Fibroblast of lung (primary cell): ENCODE results near the gene LONP1.

ENCODE experiments used
- EZH2 ChIP-seq: IDR thresholded peaks from 2 replicates; pipeline ENCODE4 v1.5.1; 2012; ENCODE audit warnings: low read length, control low read depth, mild to moderate bottlenecking; ENCODE audit errors: missing control alignments
- TF ChIP-seq, protein P1 (sequence below), 2 donors: IDR thresholded peaks in 1 of 2; conservative IDR thresholded peaks in 1 of 2; 1 replicate in 1 of 2; 2 replicates in 1 of 2; pipeline ENCODE4 v1.5.1; 2011 to 2012; ENCODE audit warnings: low read length in 2 of 2, control low read depth in 1 of 2, inconsistent platforms in 1 of 2, low read depth in 1 of 2, mild to moderate bottlenecking in 1 of 2

- TF ChIP-seq, protein P1, sequence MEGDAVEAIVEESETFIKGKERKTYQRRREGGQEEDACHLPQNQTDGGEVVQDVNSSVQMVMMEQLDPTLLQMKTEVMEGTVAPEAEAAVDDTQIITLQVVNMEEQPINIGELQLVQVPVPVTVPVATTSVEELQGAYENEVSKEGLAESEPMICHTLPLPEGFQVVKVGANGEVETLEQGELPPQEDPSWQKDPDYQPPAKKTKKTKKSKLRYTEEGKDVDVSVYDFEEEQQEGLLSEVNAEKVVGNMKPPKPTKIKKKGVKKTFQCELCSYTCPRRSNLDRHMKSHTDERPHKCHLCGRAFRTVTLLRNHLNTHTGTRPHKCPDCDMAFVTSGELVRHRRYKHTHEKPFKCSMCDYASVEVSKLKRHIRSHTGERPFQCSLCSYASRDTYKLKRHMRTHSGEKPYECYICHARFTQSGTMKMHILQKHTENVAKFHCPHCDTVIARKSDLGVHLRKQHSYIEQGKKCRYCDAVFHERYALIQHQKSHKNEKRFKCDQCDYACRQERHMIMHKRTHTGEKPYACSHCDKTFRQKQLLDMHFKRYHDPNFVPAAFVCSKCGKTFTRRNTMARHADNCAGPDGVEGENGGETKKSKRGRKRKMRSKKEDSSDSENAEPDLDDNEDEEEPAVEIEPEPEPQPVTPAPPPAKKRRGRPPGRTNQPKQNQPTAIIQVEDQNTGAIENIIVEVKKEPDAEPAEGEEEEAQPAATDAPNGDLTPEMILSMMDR (conservative IDR thresholded peaks at IDR 0.05 in 1 of 2, IDR thresholded peaks at IDR 0.05 in 1 of 2; ENCODE audit: low read depth in 1 of 2, low read length in 2 of 2): no peak
- no peak for TF ChIP-seq EZH2
Measured at GRCh38 chr19:5697022-5697889, 22.7 kb downstream of the LONP1 start.
